Hematopoietic multipotent progenitor cell (in vitro differentiated cells): ENCODE data around the gene PCGF3. TPM values are rescaled to one million over a fixed set of nuclear protein-coding genes. Genes with fewer than 3 reads are reported as not detected.
A peak's percentile ranks its signal among the peaks of the same experiment; 100 is the strongest.
"Not testable (repeated sequence)": the region's sequence is repeated elsewhere in the genome, so short reads cannot be mapped to it uniquely, and the experiment has no call there.

ENCODE experiments used
- DNase-seq, 3 donors: peaks; one replicate each; pipeline ENCODE4 v3.0.0-alpha.2; 2011 to 2015; ENCODE audit warnings: low read depth in 2 of 3, low spot score in 2 of 3
- total RNA-seq: library from RNA; depleted of rRNA; stranded (reverse); fragments of >200 nt; gene quantifications from one replicate; pipeline ENCODE4 v1.2.3, GENCODE V29; 2012

The PCGF3 gene
- total RNA-seq, 1 donor: 51.2 TPM

- DNase-seq: no peak
These were observed 14.7 kb downstream of the PCGF3 start for GRCh38 chr4:720111-720860.

- peak in 1 of 3 donors; percentile 12 for DNase-seq
These were observed 15.9 kb downstream of the PCGF3 start for GRCh38 chr4:721261-722168.

GRCh38 chr4:722169-722725 lies 16.6 kb downstream of the PCGF3 start:
- DNase-seq: no peak

GRCh38 chr4:722851-723360 lies 17.3 kb downstream of the PCGF3 start:
- no peak for DNase-seq

GRCh38 chr4:723751-724530 lies 18.3 kb downstream of the PCGF3 start:
- DNase-seq: no peak

GRCh38 chr4:725391-726234 lies 20.0 kb downstream of the PCGF3 start:
- DNase-seq: no peak

- DNase-seq: peak in 2 of 3 donors; percentile 53 to 72
These were observed 20.7 kb downstream of the PCGF3 start for GRCh38 chr4:726235-726787.

GRCh38 chr4:726838-727237 lies 21.2 kb downstream of the PCGF3 start:
- DNase-seq: peak in 1 of 3 donors; percentile 27

GRCh38 chr4:727576-727975 lies 21.9 kb downstream of the PCGF3 start:
- DNase-seq: no peak

GRCh38 chr4:729336-730315 lies 24.0 kb downstream of the PCGF3 start:
- DNase-seq: no peak

- DNase-seq: no peak
These were observed 24.9 kb downstream of the PCGF3 start for GRCh38 chr4:730511-730910.

GRCh38 chr4:730946-731904 lies 25.6 kb downstream of the PCGF3 start:
- not testable (repeated sequence) for DNase-seq

- not testable (repeated sequence) for DNase-seq
These were observed 26.3 kb downstream of the PCGF3 start for GRCh38 chr4:731954-732353.

- no peak for DNase-seq
These were observed 26.9 kb downstream of the PCGF3 start for GRCh38 chr4:732486-732885.

- DNase-seq: peak in 2 of 3 donors; percentile 22 to 37
These were observed 27.4 kb downstream of the PCGF3 start for GRCh38 chr4:732911-733630.

- no peak for DNase-seq
These were observed 28.0 kb downstream of the PCGF3 start for GRCh38 chr4:733631-733980.
